UCSD-AML1 (cell line): ENCODE measurements around the gene HUNK.

Source experiments
- DNase-seq: peaks from one replicate; lab custom pipeline; 2025; ENCODE audit not compliant: unreplicated experiment; lab: John Stamatoyannopoulos, UW

The HUNK gene

DNA sequence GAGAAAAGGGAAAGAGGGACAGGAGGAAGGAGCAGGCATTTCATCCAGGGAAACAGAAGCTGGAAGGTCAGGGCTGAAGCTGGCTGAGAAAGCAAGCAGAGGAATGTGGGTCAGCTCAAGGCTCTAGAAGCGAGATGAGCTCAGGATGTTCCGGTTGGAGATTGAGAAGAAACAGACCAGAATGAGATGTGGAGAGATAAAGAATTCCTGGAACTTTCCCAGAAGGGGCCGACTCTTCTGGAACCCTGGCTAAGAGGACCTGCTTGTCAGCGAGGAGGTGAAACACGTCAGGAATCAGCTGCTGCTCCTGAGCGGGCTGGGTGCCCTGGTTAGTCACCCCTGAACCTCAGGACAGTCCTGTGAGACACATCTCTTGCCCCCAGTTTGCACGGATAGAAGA, 75.9 kb downstream of the HUNK start:
- no peak for DNase-seq

DNA sequence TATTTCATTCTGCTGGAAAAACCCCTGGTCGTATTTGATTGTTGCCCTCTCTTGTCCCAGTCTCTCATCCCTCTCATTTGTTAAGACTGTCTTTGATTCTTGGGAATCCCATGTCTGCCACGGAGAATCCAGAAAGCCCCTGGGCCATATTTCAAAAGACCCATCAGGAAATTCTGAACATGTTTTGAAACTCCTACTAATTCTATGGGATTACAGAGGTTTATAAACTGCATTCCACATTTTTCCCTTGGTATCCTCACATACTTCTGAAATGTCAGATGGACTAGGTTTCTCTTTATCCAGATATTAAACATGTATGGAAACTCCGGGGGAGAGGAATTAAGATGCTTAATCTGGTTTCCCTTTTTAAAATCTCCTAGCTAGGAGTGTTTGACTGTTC, 80.0 kb downstream of the HUNK start:
- no peak for DNase-seq

DNA sequence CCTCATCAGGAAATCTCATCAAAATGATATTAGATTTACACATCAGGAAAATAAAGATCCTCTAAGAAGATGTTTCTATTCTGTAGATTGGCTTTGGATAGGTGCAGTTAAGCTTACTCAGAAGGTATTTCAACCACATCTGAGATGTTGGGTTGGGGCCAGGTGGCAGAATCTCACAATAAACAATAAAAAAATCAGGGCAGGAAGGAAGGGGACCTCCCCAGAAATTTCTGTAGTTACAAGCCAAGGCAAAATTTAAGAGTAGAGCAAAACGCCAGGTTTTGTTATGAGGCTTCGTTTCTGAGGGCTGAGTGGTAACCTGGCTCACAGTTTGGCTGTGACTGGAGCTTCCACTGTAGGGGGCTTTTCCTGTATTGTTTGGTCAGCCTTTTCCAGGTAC, 84.8 kb downstream of the HUNK start:
- DNase-seq = no peak

DNA sequence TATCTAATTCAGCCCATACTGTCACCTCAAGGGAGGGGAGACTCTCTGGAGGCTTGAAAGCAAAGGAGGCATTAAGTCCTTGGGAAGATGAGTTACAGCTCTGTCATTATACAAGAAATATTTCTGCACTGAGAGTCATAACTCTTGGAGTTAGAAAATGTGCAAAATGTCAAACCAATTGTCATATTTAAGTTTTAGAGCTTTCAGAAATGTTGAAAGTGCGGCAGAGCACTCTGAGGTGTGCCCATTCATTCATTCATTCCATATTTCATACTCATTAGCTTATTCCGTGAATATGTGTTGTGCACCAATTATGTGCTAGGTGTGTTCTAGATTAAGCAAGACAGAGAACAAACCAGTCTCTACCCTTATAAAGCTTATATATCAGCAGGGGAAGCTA, 87.1 kb downstream of the HUNK start:
- DNase-seq = no peak

DNA sequence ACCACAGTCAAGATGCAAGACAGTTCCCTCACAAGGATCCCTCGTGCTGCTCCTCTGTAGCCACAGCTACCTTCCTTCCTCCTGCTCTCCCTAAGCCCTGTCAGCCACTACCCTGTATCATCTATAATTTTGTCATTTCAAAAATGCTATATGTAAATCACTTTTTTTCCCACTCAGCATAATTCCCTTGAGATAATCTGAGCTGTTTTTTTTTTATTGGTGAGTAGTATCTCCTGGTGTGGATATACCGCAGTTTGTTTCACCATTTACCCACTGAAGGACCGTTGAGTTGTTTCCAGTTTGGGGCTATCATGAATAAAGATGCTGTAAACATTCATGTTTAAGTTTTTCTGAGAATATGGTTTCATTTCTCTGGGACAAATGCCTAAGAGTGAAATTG, 88.2 kb downstream of the HUNK start:
- DNase-seq = no peak

DNA sequence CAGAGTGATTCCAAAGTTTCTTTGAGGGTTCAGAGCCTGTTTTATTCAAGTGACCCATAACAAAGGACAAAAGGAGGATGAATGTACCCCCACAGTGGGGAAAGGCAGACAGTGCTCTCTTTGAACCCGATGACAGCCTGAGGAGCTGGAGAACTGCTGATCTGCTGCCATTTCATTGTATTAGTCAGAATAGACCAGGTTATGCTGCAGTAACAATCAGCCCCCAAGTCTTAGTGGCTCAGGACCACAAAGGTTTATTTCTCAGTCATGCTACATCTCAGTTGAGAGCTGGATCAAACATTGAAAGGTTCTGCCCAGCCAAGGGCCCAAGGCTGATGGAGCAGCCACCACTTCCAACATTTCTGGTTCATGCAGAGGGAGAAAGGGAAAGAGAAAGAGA, 88.9 kb downstream of the HUNK start:
- no peak for DNase-seq

DNA sequence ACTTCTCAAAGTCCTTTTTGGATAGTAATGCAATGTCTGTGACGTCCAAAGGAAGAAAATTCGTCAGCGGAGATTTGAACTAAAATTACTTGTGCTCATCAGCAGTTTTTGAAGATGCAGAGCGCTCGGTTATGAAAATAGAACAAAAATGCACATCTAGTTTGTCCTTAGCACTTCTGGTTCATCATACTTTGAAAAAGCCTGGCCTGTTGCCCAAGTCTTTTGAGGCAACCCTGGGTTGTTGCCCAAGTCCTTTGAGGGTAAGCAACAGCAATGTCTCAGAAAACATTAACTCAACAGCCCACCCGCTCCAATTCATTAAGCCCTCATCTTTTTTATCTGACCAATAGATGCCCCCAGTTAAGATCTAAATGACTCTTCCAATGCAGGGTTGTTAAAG, 91.9 kb downstream of the HUNK start:
- DNase-seq = no peak

DNA sequence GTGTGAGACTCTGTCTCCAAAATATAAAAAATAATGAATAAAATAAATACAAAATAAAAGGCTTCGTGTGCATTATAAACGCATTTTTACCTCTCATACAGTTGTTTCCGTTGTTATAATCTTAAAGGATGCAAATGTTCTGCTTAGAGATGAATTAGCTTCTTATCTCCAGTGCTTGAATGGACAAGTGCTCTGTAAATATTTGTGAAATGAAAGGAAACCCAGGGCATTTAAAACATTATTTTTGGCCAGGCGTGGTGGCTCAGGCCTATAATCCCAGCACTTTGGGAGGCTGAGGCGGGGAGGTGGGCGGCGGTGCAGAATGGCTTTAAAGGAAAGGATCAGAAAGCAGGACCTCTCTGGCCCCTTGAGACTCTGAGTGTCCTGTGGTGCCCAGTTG, 94.5 kb downstream of the HUNK start:
- DNase-seq = no peak

DNA sequence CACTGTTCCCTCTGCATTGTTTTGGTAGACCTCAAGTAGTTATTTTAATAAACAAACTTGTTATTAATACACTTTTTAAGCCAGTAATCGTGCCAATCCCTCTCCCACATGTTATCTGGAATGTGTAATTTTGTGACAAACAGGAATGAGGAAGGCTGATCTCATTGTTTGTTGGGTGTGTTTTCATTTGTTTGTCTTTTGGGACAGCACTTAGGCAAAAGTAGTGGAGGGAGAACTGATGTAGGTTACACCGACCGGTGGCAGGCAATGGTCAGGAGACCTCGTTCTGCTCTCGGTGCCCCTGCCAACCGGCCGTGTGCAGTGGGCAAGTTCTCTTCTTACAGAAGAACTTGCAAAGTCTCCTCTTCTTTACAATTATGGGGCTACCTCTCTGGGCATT, 99.8 kb downstream of the HUNK start:
- no peak for DNase-seq

DNA sequence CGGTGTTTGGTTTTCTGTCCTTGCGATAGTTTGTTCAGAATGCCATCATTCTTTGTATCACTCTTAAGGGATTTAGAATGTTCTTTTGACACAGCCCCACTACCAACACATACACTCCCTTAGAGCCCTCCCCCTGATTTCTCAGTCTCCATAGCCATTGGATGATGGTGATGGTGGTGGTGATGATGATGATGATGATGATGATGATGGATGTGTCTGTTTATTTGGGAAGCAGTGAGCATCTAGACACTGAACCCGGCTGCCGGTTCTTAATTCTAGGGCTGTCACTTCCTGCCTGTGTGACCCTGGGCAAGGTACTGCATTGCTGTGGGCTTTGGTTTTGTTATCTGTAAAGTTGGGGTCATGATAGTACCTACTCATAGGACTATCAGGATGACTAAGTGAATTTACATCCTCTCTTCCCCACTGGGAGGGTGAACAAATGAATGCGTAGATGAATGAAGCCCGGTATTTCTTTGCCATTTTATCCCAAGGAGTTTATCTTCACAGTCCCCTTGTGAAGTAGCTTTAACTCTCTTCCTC, 100.7 kb downstream of the HUNK start:
- DNase-seq = no peak

DNA sequence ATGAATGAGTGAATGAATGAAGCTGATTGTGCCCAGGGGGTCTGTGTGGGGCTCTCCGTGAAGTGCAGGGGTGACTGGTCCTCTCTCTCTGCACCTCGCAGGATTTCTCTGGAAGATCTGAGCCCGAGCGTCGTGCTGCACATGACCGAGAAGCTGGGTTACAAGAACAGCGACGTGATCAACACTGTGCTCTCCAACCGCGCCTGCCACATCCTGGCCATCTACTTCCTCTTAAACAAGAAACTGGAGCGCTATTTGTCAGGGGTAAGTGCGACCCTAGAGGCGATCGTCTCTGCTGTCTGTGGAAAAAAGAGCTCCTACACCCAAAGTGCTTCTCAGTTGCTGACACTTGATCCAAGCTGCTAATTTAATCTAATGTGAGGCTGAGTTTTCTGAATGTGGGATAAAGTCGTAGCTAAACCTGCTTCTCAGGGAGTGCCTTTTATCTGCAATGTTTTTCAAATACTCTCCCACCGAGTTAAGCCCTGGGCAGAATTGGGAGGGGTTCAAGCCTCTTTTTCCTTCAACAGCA, 101.7 kb downstream of the HUNK start:
- DNase-seq = peak; percentile 24

DNA sequence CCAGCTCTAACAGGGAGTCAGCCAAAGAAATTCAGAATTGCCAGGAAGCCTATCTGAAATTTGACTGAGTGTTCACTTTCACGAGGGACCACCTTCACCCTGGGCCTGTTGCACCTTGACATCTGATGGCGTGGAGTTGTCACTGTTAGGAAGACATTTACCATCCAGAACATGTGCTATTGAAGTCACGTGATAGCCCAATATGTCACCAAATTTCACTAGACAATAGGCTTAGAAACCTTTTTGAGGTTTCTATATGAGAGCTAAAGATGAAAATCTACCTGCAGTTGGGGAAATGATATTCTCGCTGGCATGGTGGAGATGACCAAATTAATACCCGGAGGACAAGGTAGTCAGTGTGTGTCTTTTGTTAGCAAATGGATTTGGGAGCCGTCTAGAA, 102.7 kb downstream of the HUNK start:
- no peak for DNase-seq

DNA sequence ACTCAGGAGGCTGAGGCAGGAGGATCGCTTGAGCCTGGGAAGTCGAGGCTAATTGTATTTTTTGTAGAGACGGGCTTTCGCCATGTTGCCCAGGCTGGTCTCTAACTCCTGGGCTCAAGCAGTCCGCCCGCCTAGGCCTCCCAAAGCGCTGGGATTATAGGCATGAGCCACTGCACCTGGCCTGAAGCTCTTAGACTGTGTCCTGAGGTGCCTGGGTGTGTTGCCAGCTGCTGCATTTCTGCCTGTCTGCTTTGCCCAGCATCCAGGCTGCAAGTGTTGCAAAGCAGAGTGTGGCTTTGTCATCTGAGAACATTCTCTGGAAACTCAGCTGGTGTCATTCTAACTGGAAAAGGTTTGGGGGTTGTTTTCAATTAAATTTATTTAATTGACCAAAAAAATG, 105.0 kb downstream of the HUNK start:
- no peak for DNase-seq

DNA sequence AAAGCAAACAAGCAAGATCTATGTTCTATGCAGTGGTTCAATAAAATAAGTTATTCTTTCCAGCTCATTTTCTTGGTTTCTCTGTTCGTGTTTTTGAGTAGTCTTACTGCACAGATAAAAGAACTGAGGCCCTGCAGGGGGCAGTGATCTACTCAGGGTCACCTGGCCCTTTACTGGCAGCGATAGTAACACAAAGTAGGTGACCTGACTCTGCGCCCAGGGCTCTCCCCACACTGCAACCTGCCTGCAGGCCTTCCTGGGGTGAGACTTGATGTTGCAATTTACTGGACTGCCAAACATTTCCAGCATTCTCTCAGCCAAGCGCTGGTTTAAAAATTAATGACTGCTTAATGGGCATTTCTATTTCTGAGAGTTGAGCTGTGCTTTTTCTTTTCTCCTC, 110.3 kb downstream of the HUNK start:
- DNase-seq = no peak

DNA sequence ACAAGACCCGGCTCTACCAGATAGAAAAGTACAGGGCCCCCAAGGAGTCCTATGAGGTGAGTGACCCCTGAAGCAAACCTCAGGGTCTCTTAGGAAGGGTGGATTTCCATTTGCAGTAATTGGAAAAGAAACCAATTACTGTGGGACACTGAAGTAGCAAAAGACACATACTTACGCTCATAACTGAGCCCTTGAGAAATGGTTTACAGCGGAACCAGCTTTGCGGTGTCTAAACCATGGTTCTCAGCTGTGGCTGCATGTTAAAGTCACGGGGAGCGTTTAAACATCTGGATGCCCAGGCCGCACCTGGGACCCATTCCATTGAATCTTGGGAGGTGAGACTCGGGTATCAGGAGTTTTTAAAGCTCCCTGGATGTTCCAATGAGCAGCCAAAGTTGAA, 110.7 kb downstream of the HUNK start:
- DNase-seq = no peak

DNA sequence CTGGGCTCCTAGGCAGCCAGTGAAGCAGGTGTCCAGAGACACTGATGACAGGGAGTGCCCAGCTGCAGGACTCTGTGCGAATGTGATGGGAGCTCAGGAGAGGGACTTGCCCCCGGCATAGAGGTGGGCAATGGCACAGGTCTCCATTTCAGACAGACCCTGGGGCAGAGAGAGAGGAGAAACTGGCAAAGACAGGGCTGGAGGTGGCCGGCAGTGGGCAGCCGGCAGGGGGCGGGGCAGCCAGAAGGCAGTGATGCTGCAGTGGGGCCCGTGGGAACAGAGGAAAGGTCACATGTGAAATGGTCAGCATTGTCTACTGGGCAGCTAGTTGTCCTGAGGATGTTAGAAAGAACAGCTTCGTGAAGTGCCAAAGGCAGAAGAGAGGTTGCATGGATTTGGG, 112.6 kb downstream of the HUNK start:
- DNase-seq = no peak

DNA sequence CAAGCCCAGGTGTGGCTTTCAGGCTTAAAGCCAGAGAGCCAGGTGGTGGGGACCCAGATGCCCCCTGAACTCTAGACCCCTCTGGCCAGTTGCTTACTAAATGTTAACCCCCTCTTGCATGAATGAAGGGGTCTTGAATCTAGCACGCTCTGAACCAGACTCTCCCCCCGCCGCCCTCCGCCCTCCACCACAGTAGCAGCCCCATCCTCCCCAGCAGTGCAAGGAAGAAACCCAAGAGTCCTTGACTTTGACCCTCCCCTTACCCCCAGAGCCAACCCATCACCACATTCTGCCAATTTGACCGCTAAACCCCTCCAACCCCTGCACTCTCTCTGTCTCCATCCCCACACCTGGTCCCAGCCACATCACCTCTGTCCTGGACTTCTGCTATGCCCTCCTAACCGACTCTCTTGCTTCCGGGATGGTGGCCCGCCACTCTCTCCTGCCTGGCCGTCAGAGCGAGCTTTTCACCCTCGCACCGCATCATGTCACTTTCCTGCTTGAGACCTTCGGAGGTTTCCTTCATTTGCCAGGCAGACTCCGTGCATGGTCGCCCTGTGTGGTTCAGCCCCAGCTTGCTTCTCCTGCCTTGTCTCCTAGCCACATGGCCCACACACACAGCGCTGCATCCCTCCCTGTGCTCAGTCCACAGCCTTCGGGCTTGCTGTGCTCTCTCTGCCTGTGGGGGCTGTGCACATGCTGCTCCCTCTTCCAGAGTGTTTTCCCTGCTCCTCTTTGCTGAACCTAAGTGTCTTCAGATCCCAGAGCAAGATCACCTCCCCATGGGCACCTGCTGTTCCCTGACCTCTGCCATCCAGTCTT, 113.4 kb downstream of the HUNK start:
- no peak for DNase-seq

DNA sequence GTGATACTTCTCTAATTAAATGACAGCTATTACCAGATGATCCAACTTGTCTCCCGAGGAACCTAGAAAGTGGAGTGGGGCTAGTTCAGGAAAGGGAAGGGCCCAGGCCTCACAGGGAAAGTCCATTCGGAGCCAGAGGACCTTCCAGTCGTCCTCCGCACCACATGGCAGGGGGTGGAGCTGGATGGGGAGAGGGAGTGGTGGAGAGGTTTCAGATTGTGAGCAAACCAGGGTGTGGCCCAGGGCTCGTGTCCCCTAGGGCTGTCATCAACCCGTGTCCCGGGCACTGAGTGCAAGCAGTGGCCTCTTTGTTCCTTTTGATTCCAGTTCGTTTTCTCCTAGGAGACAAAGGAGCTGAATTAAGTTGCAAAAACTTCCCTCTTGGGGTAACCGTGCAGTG, 114.9 kb downstream of the HUNK start:
- DNase-seq = no peak

DNA sequence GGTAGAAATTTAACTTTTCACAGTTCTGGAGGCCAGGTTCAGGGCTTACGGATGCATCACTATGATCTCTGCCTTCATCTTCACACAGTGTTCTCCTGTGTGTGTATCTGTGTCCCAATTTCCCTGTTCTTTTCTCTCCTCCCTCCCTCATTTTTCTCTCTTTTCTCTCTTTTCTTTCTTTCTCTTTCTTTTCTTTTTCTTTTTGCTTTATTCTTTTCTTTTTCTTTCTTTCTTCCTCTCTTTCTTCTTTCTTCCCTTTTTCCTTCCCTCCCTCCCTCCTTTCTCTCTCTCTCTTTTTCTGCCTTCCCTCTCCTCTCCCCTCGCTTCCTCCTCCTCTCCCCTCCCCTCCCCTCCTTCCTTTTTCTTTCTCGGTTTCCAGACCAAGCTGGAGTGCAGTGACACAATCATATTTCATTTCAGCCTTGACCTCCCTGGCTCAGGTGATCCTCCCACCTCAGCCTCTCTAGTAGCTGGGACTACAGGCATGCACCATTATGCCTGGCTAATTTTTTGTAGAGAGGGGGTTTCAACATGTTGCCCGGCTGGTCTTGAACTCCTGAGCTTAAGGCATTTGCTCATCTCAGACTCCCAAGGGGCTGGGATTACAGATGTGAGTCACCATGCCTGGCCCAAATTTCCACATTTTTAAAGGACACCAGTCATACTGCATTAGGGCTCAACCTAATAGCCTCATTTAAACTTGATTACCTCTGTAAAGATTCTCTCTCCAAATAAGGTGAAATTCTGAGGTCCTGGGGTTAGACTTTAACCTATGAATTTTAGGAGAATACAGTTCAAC, 115.9 kb downstream of the HUNK start:
- DNase-seq = no peak

DNA sequence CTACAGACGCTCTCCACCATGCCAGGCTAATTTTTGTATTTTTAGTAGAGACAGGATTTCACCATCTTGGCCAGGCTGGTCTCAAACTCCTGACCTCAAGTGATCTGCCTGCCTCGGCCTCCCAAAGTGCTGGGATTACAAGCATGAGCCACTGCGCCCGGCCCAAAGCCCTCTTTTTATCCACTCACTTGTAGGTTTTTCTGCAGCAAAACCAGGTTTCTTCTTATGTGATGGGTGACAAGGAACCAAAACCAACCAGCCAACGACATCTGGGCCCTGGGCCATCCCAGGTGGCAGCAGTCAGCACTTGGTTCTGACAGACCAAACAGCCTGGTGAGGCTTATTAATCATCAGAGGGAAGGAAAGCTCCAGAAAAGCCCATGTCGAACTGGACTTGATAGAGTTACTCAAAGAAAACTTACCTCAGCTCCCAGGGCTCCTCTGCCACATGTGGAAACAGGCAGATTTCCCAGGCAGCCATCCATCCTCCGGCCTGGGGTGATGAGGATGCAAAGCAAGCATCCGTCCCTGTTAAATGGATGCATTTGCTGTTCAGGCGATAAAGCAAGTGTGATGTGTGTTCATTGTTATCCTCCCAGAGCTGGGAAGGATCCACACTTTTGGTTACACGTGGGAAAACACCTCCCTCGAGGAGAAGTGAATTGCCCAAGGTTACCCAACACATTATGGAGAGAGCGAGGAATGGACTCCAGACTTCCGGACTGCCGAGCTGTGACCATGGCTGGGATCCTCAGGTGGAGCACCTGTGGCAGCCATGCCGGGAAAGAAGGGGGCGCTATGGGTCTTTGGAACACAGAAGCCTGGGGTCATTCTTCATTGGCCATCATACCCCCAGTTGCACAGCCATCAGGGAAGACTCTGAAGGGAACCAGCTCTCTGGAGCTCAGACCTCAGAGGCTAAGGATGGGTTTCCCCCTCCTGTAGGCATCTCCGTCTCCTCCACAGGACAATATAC, 118.8 kb downstream of the HUNK start:
- DNase-seq = no peak

DNA sequence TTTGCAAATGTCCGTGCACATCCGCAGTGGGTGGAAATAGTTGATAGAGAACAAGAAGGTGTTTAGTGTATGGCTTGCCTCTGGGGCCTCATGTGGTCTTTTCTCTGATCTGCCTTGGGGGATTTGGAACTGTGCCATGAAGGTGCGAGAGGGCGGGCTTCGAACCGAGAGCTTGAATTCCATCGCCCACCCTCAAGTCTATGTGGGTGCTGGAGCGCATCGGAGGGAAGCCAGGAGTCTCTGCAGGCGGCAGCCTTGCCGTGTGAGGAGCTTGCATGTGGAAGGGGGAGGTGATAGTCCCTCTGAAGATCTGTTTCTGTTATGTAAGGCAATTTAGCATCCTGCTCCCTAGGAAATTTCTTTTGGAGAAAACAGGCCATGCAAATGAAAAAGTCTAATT, 119.6 kb downstream of the HUNK start:
- DNase-seq = no peak
